ENCODE measurements around the gene JAZF1.

Gene JAZF1

DNA sequence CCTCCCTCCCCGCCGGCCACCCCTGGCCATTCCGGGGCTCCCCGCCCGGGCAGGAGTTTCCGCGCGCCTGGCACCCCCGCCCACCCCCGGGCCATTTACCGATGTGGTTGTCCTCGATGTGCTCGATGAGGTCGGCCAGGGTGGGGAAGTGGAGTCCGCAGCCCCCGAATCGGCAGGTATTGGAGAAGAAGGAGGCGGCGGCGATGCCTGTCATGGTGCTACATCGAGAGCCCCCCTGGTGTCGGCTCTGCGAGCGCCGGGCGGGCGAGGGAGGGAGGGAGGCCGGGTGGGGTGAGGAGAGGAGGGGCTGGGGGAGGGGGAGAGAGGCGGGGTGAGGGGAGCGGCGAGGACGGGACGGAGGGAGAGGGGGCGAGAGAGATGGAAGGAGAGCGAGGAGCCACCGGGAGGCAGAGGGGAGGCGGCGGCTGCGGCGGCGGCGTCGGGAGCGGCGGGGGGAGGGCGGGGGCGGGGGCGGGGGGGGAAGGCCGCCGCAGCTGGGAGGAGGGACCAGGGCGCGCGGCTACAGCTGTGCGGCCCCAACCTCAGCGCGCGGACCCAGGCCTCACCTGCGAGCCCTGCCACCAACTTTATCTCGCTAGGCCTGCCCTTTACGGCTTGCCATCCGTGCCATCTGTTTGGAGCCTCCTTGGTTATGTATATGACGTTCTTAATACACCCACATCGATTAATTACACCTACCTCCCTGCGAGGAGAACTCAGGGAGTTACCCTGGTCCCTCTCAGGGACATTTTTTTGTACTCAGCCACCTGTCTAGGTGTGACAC lies at the start of gene JAZF1:
Gene JAZF1 (minus strand): TSS at position 432 of the 784 bp plus-strand sequence.
- peak; percentile 61 for DNase-seq

DNA sequence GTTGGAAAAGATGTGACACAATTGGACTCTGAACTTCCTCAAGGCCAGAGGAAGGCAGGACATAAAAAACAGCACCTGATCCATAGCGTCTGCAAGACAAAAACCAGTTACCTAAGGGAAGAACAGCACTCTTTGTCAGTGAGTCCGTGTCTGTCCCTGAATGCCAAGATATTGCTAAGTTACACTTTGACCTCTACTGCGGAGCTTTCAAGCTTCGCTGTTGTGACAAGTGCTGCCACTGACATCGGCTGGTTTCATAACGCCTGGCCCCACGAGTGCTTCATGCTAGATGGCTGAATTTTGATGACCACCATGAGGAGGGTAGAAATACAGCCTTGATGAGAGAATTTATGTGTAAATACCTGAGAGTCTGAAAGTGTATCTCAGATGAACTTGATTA lies 49.7 kb upstream of the JAZF1 start:
- no peak for DNase-seq

DNA sequence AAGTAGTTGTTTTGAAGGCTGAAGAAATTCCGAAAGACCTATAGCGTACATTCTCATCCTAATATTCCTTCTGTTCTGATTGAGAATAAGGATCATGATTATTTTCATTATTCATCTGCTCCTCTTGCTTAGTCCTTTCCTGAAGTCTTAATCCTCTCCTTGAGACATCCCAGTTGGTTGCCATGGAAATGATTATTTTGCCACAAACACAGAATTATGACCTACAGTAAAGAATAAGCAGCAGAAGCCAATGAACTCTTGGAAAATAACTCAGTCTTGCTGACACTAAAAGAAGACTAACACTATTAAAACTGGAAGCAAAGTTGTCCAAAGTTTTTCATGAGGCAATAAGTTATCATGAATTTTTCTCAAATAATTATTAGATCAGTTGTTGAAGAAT lies 47.8 kb upstream of the JAZF1 start:
- no peak for DNase-seq

DNA sequence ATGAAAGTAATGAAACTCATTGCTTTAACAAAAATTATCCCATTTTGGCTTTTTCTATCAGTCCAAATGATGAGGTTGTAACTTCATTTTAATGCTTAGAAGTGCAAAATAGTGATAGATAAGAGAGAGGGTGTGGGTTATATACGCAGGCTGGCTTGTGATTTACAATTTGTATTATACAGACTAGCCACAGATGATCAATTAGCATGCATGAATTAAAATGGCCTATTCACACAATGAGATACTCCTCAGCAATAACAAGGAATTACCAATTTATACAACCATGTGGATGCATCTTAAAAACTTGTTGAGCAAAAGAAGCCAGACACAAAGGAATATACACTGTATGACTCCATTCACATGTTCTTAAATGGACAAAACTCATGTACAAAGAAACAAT lies 45.4 kb upstream of the JAZF1 start:
- DNase-seq, result no peak

DNA sequence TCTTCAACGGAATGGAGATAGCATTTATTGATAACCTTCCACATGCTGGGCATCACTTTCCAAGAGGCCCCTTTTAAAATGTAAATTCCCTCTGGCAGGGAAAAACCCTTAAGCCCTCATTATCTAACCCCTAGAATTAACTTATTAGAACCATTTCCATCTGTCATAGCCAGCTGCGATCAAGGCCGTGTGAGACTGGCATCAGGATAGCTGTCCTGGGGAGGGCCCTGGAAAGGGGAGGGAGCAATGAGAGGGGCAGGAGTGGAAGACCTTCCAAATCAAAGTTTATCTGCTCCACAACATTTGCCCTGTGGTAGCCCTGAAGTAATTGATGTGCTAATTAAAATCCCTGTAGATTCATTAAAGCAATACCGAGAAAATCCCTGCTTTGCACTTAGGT lies 45.0 kb upstream of the JAZF1 start:
- DNase-seq, result no peak

DNA sequence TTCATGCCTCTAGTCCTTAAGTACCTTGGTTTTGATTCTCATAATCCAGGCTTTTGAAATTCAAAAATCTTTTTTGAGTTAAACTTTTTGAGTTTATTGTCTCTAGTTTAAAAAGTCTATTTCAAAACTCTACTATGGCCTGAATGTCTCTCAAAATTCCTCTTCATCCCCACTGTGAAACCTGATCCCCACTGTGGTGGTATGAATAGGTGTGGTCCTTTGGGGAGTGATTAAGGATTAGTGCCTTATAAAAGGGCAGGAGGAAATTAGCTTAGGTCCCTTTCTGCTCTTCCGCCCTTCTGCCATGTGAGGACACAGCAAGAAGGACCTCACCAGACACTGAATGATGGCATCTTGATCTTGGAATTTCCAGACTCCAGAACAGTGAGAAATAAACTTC lies 44.1 kb upstream of the JAZF1 start:
- no peak for DNase-seq

DNA sequence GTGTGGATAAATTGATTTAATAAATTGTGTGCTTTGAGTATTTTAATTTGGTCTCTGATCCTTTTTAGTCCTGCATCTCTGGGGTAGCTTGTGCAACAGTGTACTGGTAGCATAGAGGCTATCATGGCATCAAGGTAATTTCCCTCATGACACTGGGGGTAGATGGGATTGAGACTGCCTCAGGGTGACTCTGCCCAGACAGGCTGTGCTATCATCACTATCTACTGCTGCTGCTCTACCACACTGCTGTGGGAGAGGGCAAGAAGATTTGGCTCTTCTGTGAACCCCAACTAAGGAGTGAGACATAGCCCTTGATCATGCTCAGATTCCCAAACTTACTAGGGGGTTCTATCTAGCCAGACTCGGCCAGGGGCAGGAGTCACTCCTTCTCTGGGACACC lies 43.6 kb upstream of the JAZF1 start:
- no peak for DNase-seq

DNA sequence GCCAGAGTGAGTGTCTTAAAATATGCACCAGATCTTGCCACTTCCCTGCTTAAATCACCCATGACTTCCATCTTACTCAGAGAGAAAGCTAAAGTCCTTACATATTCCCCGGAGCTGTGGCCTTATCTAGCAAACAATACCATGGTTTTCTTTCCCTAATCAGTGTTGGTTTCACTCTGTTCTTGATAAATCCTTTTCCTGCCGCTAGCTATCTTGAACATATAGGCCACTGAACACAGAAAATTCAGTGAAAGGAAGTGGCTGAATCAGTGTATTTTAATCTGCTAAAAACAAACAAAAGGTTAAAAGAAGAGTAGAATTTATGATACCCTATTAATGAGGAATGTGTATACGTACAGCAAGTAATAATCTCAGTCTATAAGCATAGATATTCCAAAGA lies 42.0 kb upstream of the JAZF1 start:
- DNase-seq, result no peak

DNA sequence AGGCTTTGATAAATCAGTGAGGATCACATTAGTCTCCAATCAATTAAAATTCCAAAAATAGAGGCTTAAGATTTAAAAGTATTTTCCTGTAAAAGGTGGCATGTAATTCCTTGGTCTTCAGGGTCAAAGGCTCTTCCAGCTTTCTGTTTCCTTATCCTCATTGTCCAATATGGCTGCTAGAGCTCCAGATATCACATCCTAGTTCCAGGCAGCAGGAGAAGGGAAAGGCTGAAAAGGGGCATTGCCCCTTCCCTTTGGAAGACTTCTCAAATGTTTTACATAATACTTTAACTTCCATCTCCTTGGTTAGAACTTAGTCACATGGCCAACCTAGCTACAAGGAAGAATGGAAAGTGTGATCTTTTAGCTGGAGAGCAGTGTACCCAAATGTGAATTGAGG lies 39.2 kb upstream of the JAZF1 start:
- no peak for DNase-seq

DNA sequence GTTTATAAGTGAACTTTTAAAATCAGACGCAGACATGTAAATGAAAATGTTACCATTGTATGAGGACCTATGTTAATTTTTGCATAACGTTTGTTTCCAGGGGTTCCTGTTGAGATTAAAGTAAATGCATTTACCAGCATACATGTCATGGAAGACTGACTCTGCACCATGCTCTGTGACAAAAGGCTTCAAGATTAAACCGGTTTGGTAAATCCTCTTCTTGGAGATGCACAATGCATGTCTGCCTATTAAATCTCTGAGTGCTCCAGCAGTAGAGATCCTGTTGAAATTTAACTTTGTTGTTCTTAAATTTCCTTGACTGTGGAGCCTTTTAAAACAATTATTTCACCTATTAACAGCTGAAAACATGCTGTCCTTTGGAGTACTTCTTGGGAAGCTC lies 36.5 kb upstream of the JAZF1 start:
- DNase-seq, result no peak

DNA sequence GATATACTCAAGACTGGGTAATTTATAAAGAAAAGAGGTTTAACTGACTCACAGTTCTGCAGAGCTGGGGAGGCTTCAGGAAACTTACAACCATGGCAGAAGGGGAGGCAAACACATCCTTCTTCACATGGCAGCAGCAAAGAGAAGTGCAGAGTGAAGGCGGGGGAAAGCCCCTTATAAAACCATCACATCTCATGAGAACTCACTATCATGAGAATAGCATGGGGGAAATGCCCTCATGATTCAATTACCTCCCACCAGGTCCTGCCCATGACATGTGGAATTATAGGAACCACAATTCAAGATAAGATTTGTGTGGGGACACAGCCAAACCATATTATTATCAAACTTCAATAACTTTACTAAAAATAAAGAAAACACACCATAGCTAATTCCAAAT lies 30.4 kb upstream of the JAZF1 start:
- DNase-seq, result no peak

DNA sequence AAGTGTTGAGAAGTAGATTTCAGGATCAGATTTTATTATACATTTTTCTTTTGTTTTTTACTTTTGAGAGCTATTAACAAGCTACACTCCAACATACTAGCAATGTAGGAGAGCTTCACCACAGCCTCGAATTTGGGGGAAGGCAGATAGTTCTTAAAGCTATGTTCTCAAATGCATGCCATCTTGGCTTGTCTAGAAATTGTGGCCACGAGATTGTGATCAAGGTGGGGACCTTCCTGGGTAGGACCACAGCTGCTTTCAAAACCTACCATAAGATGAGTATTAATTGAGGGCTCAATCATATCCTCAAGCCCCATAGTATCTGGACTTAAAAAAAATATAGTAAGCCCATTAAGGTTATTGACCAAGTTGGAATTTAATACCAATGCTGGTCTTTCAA lies 27.9 kb upstream of the JAZF1 start:
- DNase-seq, result no peak

DNA sequence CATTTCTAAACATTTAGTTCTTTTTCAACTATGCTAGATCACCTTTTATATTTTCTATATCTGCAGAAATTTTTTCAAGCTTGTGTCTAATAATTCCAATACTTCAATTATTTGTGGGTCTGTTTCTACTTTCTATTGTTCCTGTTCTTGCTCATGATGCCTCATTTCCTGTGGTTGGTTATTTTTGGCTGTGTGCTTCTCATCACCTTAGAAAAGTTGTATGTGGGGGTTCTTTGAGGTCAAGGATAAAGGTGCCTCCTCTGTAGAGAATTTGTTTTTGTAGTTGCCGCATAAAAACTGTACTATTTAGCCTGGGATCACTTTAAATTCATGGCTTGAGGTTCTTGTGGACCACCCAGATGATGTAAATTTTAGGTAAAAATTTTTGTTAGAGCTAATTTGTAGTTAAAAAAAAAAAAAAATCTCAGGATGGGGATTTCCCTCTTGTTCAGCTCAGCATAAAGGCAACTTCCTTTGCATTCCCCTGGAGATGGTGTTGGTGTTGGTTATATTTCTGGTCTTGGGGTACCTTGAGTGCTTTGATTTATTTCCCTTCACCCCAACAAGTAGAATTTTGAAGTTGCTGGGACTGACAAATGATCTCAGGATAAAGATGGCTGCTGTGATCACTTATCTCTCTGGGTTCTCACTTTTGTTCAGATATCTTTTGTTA lies 27.0 kb upstream of the JAZF1 start:
- DNase-seq, result no peak

DNA sequence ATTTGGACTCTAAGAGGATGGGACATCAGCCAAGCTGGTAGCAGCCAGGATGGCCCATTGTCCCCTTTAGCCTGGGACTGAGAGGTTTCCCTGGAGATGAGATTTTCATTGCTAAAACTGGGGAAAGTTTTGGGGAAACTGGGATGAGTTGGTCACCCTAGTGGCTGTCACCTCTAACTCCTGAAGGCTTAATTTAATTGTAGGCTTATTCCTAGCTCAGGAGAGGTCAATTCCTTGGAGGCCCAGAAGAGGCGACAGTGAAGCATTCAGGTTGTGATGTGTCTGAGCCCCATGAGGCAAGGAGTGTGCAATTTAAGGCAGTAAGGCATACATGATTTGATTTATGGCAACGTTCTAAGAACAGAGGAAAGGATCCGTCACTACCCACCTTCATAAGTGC lies 24.9 kb upstream of the JAZF1 start:
- DNase-seq, result no peak

DNA sequence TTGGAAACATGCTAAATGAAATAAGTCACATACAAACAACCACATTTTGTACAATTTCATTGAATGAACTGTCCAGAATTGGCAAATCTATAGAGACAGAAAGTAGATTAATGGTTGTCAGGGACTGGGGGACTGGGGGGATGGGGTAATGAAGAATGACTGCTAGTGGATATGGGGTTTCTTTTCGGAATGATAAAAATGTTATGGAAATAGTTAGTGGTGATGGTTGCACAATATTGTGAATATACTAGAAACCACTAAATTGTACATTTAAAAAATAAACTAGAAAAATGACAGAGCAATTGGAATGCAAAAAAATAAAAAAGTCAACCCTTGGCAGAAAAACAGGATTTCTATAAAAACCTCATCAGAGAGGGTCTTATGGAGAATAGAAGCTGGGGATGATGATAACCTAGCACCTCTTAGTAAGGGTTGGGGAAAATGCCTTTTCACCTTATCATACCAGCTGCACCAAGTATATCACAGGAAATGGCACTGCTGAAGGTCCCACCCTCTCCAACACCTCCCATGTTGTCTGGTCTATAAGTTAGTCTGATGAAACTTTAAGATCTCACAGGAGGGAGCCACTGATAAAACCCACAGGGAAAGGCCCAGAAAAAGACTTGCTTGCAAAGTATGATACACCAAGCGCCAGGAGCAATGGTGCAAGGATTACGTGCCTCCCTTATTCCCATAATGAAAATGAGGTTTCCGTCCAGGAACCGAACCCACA lies 23.1 kb upstream of the JAZF1 start:
- peak; percentile 47 for DNase-seq

DNA sequence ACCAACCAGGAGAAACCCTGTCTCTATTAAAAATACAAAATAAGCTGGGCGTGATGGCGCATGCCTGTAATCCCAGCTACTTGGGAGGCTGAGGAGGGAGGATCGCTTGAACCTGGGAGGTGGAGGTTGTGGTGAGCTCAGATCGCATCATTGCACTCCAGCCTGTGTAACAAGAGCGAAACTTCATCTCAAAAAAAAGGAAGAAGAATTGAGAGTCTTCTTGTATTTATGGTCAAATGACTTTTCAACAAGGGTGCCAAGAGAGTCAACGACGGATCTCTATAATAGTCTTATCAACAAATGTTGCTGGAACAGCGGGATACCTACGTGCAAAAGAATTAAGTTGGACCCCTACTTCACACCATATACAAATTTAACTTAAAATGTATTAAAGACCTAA lies 21.6 kb upstream of the JAZF1 start:
- DNase-seq, result no peak

DNA sequence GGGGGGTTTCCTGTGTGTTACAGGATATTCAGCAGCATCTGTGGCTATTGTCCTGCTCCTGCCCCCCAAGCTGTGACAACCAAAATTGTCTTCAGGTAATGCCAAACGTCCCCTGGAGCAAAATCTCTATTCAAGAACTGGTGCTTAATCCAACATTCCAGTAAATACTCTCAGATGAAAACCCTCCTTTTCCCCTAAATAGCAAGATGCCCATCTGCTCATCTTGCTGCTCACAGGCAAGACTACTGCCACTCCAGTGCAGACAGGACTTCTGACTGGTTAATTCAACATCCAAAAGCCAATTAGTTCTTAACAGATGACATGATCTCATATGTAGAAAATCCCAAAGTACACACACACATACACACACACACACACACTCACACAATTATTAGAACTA lies 20.5 kb upstream of the JAZF1 start:
- DNase-seq, result no peak

DNA sequence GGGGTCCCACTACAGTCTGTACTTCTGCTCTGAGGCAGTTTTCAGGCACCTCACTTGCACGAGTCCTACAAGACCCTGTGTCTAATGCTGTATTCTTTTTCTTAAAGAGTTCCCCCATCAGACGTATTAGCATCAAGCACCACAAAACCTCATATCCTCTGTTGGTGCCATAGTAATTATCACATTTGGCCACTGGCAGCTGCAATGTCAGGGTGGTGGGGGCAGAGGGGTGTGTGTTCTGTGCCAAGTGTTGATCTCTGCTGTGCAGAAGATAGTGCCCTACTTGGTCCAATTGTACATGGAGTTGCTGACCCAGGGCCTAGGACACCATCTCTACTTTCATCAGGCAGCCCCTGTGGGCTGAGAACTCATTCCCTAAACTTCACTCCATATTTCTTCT lies 20.0 kb upstream of the JAZF1 start:
- DNase-seq, result peak; percentile 44

DNA sequence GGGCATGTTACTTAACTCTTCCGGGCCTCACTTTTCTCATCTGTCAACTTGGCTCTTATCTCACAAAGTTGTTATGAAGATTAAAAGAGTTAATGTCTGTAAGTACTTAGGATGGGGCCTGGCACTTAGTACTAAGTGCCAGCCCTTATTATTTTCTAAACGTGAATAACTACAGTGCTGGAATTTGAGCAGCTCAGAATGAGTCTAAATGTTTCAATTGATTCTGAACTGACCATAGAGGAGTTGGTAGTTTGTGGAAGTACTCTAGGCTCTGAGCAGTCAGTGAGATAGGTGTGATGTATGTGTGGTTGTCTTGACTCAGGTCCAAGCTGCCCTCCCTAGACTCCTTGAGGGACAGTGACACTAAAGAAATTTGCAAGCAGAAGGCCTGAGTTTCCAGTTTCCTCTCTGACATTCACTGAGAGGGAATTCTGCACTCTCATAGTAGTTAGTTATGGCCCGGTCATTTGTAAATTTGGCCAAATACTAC lies 18.5 kb upstream of the JAZF1 start:
- DNase-seq, result no peak

DNA sequence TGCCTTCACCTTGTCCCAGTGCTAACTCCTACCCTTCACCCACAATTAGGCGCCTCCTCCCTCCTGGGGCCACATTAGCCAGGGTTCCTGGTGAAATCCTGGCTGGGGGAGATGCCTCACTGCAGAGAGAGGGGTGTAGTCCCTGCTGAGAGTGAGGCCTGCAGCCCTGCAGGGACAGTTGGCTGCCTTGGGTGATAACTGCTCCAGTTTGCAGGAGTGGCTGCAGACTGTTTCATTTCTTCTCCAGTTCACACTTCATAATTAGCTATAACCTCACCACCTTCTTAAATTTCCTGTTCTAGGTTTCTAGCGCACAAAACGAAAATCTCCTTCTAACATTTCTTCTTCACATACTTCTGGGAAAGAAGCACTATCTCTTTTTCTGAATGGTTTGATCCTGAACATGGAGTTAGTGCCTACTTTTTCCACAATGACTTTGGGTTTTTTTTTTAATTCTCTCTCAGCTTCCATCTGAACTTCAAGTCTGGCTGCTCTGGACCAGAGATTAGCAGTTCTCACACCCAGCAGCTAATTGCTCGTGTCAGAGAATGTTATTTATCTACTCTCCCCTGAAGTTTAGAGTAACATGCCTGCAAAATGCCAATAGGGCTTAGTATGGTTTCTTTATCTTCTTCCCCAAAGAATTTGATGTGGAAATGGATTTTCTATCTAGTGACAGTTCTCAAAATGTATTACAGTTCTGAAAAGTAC lies 15.5 kb upstream of the JAZF1 start:
- no peak for DNase-seq

DNA sequence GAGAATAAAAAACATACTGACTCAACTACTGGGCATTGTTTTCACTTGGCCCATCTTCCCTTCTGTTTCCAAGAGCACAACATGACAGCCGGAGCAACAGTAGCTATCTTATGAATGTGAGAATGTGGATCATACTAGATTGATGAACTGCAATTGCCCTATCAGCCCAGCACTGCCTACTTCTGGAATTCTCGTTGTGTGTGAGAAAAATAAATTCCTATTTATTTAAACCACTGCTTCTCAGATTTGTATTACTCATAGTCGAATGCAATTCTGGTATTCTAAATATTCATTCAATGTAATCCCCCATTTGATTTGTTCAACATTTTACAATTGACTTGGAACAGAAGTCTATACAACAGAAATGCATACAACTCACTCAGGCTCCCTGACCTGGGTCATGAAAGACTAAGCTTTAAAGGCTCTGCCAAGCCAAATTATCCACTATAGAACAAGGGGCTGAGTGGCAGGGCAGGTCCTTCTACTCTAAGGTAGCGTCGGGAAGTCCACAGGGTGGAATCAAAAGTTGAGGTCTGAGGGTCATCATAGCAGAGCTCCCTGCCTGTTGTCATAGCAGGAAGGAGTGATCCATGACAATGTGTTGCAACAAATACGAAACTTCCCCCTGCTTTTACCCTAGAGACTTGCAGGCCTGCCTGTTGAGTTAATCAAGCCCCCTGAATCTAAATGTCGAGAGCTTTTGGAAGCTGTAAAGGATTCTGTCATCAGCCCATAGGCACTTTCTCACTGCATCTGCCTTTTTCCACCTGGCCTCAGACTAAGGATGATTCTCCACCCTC lies 12.4 kb upstream of the JAZF1 start:
- DNase-seq, result no peak

DNA sequence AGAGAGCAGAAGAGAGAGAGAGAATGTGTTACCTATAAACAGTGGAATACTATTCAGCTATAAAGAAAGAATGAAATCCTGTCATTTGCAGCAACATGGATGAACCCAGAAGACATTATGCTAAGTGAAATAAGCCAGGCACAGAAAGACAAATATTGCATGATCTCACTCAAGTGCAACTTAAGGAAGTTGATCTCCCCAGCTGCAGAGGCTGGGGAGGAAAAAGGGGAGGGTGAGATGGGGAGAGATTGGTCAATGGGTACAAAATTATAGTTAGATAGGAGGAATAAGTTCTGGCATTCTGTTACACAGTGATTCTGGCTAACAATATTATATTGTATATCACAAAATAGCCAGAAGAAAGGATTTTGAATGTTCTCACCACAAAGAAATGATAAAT lies 11.2 kb upstream of the JAZF1 start:
- DNase-seq, result no peak
